ENCODE results near the gene EIF3I.

EIF3I gene

GRCh38 chr1:32198237-32199042 is 23.8 kb upstream of the EIF3I start:
- no peak for DNase-seq (ENCODE audit: low read depth)

- no peak for DNase-seq (ENCODE audit: low read depth)
These were observed 23.0 kb upstream of the EIF3I start for GRCh38 chr1:32199043-32199716.

- DNase-seq (ENCODE audit: low read depth) = no peak
These were observed 22.5 kb upstream of the EIF3I start for GRCh38 chr1:32199717-32200072.

- DNase-seq (ENCODE audit: low read depth) = peak; percentile 46
These were observed 21.8 kb upstream of the EIF3I start, which contains the start of gene CCDC28B for GRCh38 chr1:32200226-32201010. TSS of gene CCDC28B (plus strand) at chr1:32200595. CDS start at chr1:32201936, 1,341 bp downstream.

GRCh38 chr1:32201011-32201855 is 21.0 kb upstream of the EIF3I start:
- DNase-seq (ENCODE audit: low read depth) = peak; percentile 83

GRCh38 chr1:32204943-32205361 is 17.3 kb upstream of the EIF3I start:
- DNase-seq (ENCODE audit: low read depth) = no peak

- peak; percentile 78 for DNase-seq (ENCODE audit: low read depth)
These were observed 16.5 kb upstream of the EIF3I start, which contains the start of gene IQCC for GRCh38 chr1:32205401-32206370. TSS of gene IQCC (plus strand) at chr1:32205671. CDS start at chr1:32205682, 11 bp downstream.

GRCh38 chr1:32208469-32208868 is 13.7 kb upstream of the EIF3I start:
- no peak for DNase-seq (ENCODE audit: low read depth)

GRCh38 chr1:32208891-32209328 is 13.3 kb upstream of the EIF3I start, which contains the start of gene DCDC2B:
TSS of gene DCDC2B (plus strand) at chr1:32209089. CDS start at chr1:32209094, 5 bp downstream.
- no peak for DNase-seq (ENCODE audit: low read depth)

- no peak for DNase-seq (ENCODE audit: low read depth)
These were observed 6.4 kb upstream of the EIF3I start for GRCh38 chr1:32215629-32216480.

GRCh38 chr1:32216566-32216965 is 5.6 kb upstream of the EIF3I start:
- no peak for DNase-seq (ENCODE audit: low read depth)

GRCh38 chr1:32219022-32219421 is 3.2 kb upstream of the EIF3I start:
- no peak for DNase-seq (ENCODE audit: low read depth)

- DNase-seq (ENCODE audit: low read depth) = no peak
These were observed 1.2 kb upstream of the EIF3I start for GRCh38 chr1:32220746-32221580.

- no peak for DNase-seq (ENCODE audit: low read depth)
These were observed 627 bp upstream of the EIF3I start for GRCh38 chr1:32221581-32221979.

- no peak for DNase-seq (ENCODE audit: low read depth)
These were observed 1.5 kb downstream of the EIF3I start for GRCh38 chr1:32223683-32224082.

GRCh38 chr1:32224285-32224684 is 2.1 kb downstream of the EIF3I start:
- no peak for DNase-seq (ENCODE audit: low read depth)

- no peak for DNase-seq (ENCODE audit: low read depth)
These were observed 6.6 kb downstream of the EIF3I start for GRCh38 chr1:32228771-32229170.

- no peak for DNase-seq (ENCODE audit: low read depth)
These were observed 9.7 kb downstream of the EIF3I start for GRCh38 chr1:32231843-32232432.
